ENCODE measurements around the gene ERI3. TPM values are rescaled to one million over a fixed set of nuclear protein-coding genes. Genes with fewer than 3 reads are reported as not detected.

ERI3 gene
- polyA plus RNA-seq, 2 of the 4 experiments (the other 2 are of a cell fraction) = 43.4 to 44.7 TPM

- no peak for TF ChIP-seq CBX2 (IDR thresholded peaks at IDR 0.05; ENCODE audit: borderline replicate concordance, low read depth)
- TF ChIP-seq ATOH8 (CRISPR knock-in tag; IDR thresholded peaks at IDR 0.05; ENCODE audit: low read depth) = no peak
- TF ChIP-seq PHF8 (IDR thresholded peaks at IDR 0.05; ENCODE audit: borderline replicate concordance, low read depth) = no peak
- TF ChIP-seq PBX3 (IDR thresholded peaks at IDR 0.05) = no peak
- no peak for TF ChIP-seq SMC3 (IDR thresholded peaks at IDR 0.05)
- ChIA-PET CTCF (interaction anchor here (1.1 to 5.1 kb wide), 4 partner anchors 14 to 432 kb away, joined by 4 to 51 read pairs (median 20); no protein-coding TSS in a partner anchor), POLR2A (interaction anchor here (1.0 kb wide), 1 partner anchor 36 kb away, joined by 3 read pairs; no protein-coding TSS in a partner anchor)
- no peak overlapping the region for H3K4me3 ChIP-seq
- no peak for FAIRE-seq
- H3K4me1 ChIP-seq = peaks cover 4% of the 10 kb centered on the region; the same call in 1 of the 3 replicates
- H3K4me2 ChIP-seq = no peak overlapping the region
- WGBS (ENCODE audit: missing lambda C conversion rate) = 85% methylated on average over 11 of the region's 31 CpGs
- no peak; a peak in 1 of 6 replicates for ATAC-seq
- H3K27ac ChIP-seq = no peak overlapping the region
- no peaks in the 10 kb centered on the region for H3K9me3 ChIP-seq
- DNase-seq (ENCODE audit: low read depth in 1 of 2, low spot score in 1 of 2) = no peak
Measured at GRCh38 chr1:44220001-44220751, 134.9 kb downstream of the ERI3 start.

GRCh38 chr1:44219301-44219626 lies 135.8 kb downstream of the ERI3 start:
- CTCF ChIA-PET = interaction anchor here (0.9 to 5.1 kb wide), 7 partner anchors 15 to 433 kb away, joined by 3 to 51 read pairs (median 10); no protein-coding TSS in a partner anchor
- Histone ChIP-seq H3K4me2 (no peak overlapping the region), H3K4me1 (peaks cover 6% of the 10 kb centered on the region; the same call in 1 of the 3 replicates), H3K27ac (no peak overlapping the region), H3K4me3 (no peak overlapping the region), H3K9me3 (no peaks in the 10 kb centered on the region)
- FAIRE-seq (no peak), ATAC-seq (no peak), DNase-seq (ENCODE audit: low read depth in 1 of 2, low spot score in 1 of 2) (no peak)
- WGBS (ENCODE audit: missing lambda C conversion rate) = 91% methylated on average over 5 of the region's 6 CpGs
- POLR2A ChIA-PET = interaction anchor here (0.7 kb wide), 1 partner anchor 376 kb away, joined by 3 read pairs; no protein-coding TSS in a partner anchor
- TF ChIP-seq MYC (IDR thresholded peaks at IDR 0.05; ENCODE audit: borderline replicate concordance, low read length) (no peak), CHD4 (IDR thresholded peaks at IDR 0.05; ENCODE audit: borderline replicate concordance) (no peak), FOSL2 (IDR thresholded peaks at IDR 0.05) (no peak), FOSL2 (CRISPR knock-in tag; IDR thresholded peaks at IDR 0.05) (no peak), MAX (IDR thresholded peaks at IDR 0.05) (no peak), GATA3 (IDR thresholded peaks at IDR 0.05; ENCODE audit: borderline replicate concordance) (no peak), HOXB13 (CRISPR knock-in tag; IDR thresholded peaks at IDR 0.05; ENCODE audit: low read depth) (no peak), RAD21 (conservative IDR thresholded peaks at IDR 0.05 in 1 of 2, IDR thresholded peaks at IDR 0.05 in 1 of 2) (no peak), KDM5A (IDR thresholded peaks at IDR 0.05) (no peak), KDM1A (IDR thresholded peaks at IDR 0.05; ENCODE audit: low read depth) (no peak), POLR2AphosphoS2 (conservative IDR thresholded peaks at IDR 0.05; ENCODE audit: low read length) (no peak), POLR2A (IDR thresholded peaks at IDR 0.05; ENCODE audit: low read length) (no peak), REST (IDR thresholded peaks at IDR 0.05) (no peak), SMC3 (IDR thresholded peaks at IDR 0.05) (no peak), HMGXB4 (CRISPR knock-in tag; IDR thresholded peaks at IDR 0.05; ENCODE audit: borderline replicate concordance) (no peak), HES2 (IDR thresholded peaks at IDR 0.05) (no peak), RARB (CRISPR knock-in tag; IDR thresholded peaks at IDR 0.05) (no peak), BCL3 (IDR thresholded peaks at IDR 0.05) (no peak), CHD2 (IDR thresholded peaks at IDR 0.05; ENCODE audit: low read length, partially characterized antibody) (no peak), CBX2 (IDR thresholded peaks at IDR 0.05; ENCODE audit: borderline replicate concordance, low read depth) (no peak), EP300 (IDR thresholded peaks at IDR 0.05) (no peak)
